Dendritic cell treated with granulocyte-macrophage colony-stimulating factor and Interleukin-4, amounts not matched to agents 40 ng/mL and 50 ng/mL, for 4 days (primary cell): Measurements from ENCODE around the gene MLH1.
A peak's percentile ranks its signal among the peaks of the same experiment; 100 is the strongest.
"Not testable (repeated sequence)": the region's sequence is repeated elsewhere in the genome, so short reads cannot be mapped to it uniquely, and the experiment has no call there.

Experiments used
- H3K27ac Mint-ChIP-seq: one replicate; pipeline ENCODE4 v1.8.0; 2022; ENCODE audit warnings: mild to moderate bottlenecking, mixed read lengths
- H3K27me3 Mint-ChIP-seq: one replicate; pipeline ENCODE4 v1.8.0; 2022; ENCODE audit warnings: mild to moderate bottlenecking, mixed read lengths
- H3K36me3 Mint-ChIP-seq: one replicate; pipeline ENCODE4 v1.8.0; 2022; ENCODE audit warnings: low read depth, mixed read lengths
- H3K4me1 Mint-ChIP-seq: one replicate; pipeline ENCODE4 v1.8.0; 2022; ENCODE audit warnings: low read depth, mixed read lengths
- H3K4me3 Mint-ChIP-seq: one replicate; pipeline ENCODE4 v1.8.0; 2022; ENCODE audit warnings: mild to moderate bottlenecking, moderate library complexity, mixed read lengths
- H3K9me3 Mint-ChIP-seq: one replicate; pipeline ENCODE4 v1.8.0; 2022; ENCODE audit warnings: mixed read lengths
- intact Hi-C: fragments of 100-400 bp; cut with micrococcal nuclease; formaldehyde crosslinking; loops from one replicate; pipeline ENCODE4 v1.15.0; 2022

MLH1 gene

DNA sequence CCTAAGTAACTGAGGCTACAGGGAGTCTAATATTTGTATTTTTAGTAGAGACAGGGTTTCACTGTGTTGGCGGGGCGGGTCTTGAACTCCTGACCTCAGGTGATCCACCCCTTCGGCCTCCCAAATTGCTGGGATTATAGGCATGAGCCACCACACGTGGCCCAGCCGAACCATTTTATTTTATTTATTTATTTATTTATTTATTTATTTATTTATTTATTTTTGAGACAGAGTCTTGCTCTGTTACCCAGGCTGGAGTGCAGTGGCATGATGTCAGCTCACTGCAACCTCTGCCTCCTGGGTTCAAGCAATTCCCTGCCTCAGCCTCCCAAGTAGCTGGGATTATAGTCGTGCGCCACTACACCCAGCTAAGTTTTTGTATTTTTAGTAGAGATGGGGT is 30.3 kb upstream of the MLH1 start:
- H3K36me3 Mint-ChIP-seq, intact Hi-C loops, H3K9me3 Mint-ChIP-seq, H3K27me3 Mint-ChIP-seq, H3K27ac Mint-ChIP-seq, H3K4me3 Mint-ChIP-seq: not testable (repeated sequence)
- H3K4me1 Mint-ChIP-seq, result peaks cover 20% of the 10 kb centered on the region

GRCh38 chr3:36964331-36964730 is 29.0 kb upstream of the MLH1 start:
- Mint-ChIP-seq H3K4me1 (peaks cover 20% of the 10 kb centered on the region), H3K9me3 (no peaks in the 10 kb centered on the region), H3K36me3 (no peaks in the 10 kb centered on the region), H3K27me3 (no peaks in the 10 kb centered on the region), H3K27ac (no peak overlapping the region), H3K4me3 (no peak overlapping the region)
- intact Hi-C loops, result no loop called here

GRCh38 chr3:36964817-36965216 is 28.5 kb upstream of the MLH1 start:
- no peak overlapping the region for H3K4me3 Mint-ChIP-seq
- H3K36me3 Mint-ChIP-seq, result no peaks in the 10 kb centered on the region
- intact Hi-C loops, result no loop called here
- no peaks in the 10 kb centered on the region for H3K27me3 Mint-ChIP-seq
- H3K9me3 Mint-ChIP-seq, result no peaks in the 10 kb centered on the region
- H3K27ac Mint-ChIP-seq, result no peak overlapping the region
- peaks cover 25% of the 10 kb centered on the region for H3K4me1 Mint-ChIP-seq

DNA sequence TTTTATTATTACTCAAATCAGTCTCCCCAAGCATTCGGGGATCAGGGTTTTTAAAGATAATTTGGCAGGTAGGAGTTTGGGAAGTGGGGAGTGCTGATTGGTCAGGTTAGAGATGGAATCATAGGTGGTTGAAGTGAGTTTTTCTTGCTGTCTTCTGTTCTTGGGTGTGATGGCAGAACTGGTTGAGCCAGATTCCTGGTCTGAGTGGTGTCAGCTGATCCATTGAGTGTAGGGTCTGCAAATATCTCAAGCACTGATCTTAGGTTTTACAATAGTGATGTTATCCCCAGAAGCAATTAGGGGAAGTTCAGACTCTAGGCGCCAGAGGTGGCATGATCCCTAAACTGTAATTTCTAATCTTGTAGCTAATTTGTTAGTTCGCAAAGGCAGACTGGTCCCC is 27.9 kb upstream of the MLH1 start:
- Mint-ChIP-seq H3K27me3 (no peaks in the 10 kb centered on the region), H3K4me3 (no peak overlapping the region), H3K27ac (no peak overlapping the region), H3K9me3 (no peaks in the 10 kb centered on the region), H3K4me1 (peaks cover 29% of the 10 kb centered on the region), H3K36me3 (no peaks in the 10 kb centered on the region)
- intact Hi-C loops, result no loop called here

- Mint-ChIP-seq H3K36me3 (no peaks in the 10 kb centered on the region), H3K27ac (peak overlapping the region; percentile 85), H3K4me3 (no peak overlapping the region), H3K27me3 (no peaks in the 10 kb centered on the region), H3K9me3 (no peaks in the 10 kb centered on the region), H3K4me1 (peaks cover 40% of the 10 kb centered on the region)
- intact Hi-C loops, result no loop called here
These were observed 24.2 kb upstream of the MLH1 start for GRCh38 chr3:36969085-36969484.

- intact Hi-C loops, result no loop called here
- Mint-ChIP-seq H3K9me3 (no peaks in the 10 kb centered on the region), H3K4me1 (peaks cover 35% of the 10 kb centered on the region), H3K27me3 (no peaks in the 10 kb centered on the region), H3K4me3 (peak overlapping the region; percentile 20), H3K36me3 (no peaks in the 10 kb centered on the region), H3K27ac (peak overlapping the region; percentile 85)
These were observed 23.5 kb upstream of the MLH1 start for GRCh38 chr3:36969540-36970432.

DNA sequence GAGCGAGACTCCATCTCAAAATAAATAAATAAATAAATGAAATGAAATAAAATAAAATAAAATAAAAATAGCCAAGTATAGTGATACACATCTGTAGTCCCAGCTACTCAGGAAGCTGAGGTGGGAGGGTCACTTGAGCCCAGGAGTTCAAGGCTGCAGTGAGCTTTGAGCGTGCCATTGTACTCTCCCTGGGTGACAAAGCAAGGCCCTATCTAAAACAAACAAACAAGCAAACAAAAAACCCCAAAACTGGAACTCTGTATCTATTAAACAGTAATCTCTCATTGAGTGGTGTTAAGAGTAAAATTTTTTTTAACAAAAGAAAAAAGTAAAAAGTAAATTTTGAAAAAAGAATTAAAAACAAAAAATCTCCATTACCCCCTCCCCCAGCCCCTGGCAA is 21.2 kb upstream of the MLH1 start:
- Mint-ChIP-seq H3K27me3 (no peaks in the 10 kb centered on the region), H3K4me1 (peaks cover 27% of the 10 kb centered on the region), H3K27ac (no peak overlapping the region), H3K4me3 (no peak overlapping the region), H3K9me3 (no peaks in the 10 kb centered on the region), H3K36me3 (peaks cover 9% of the 10 kb centered on the region)
- intact Hi-C loops, result no loop called here

- H3K36me3 Mint-ChIP-seq, result peaks cover 9% of the 10 kb centered on the region
- no peaks in the 10 kb centered on the region for H3K9me3 Mint-ChIP-seq
- H3K27ac Mint-ChIP-seq, result no peak overlapping the region
- intact Hi-C loops, result no loop called here
- H3K27me3 Mint-ChIP-seq, result no peaks in the 10 kb centered on the region
- peaks cover 31% of the 10 kb centered on the region for H3K4me1 Mint-ChIP-seq
- no peak overlapping the region for H3K4me3 Mint-ChIP-seq
These were observed 20.2 kb upstream of the MLH1 start for GRCh38 chr3:36973139-36973538.

- Mint-ChIP-seq H3K27ac (no peak overlapping the region), H3K4me3 (no peak overlapping the region), H3K9me3 (peaks cover 33% of the 10 kb centered on the region), H3K27me3 (no peaks in the 10 kb centered on the region), H3K36me3 (peaks cover 68% of the 10 kb centered on the region), H3K4me1 (peaks cover 5% of the 10 kb centered on the region)
- intact Hi-C loops, result no loop called here
These were observed 12.3 kb upstream of the MLH1 start for GRCh38 chr3:36981006-36981405.

DNA sequence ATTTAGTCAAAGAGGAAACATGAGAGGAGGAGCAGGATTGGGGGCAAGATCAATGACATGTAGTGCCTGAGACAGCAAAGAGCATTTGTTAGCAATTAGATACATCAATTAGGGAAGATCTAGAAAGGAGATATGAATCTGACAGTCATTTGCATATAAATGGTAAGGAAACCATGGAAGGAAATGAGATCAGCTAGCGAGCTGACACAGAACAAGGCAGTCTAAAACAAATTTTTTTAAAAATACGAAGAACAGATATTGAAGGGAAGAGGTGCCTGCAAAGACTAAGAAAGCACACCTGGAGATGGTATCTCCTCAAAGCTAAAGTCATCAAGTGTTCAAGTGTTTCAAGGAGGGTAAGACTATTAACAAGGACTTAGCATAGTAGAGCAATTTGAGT is 5.0 kb upstream of the MLH1 start:
- peaks cover 52% of the 10 kb centered on the region for H3K36me3 Mint-ChIP-seq
- H3K4me3 Mint-ChIP-seq, result peak overlapping the region; percentile 0
- peaks cover 19% of the 10 kb centered on the region for H3K4me1 Mint-ChIP-seq
- no peak overlapping the region for H3K27ac Mint-ChIP-seq
- no peaks in the 10 kb centered on the region for H3K9me3 Mint-ChIP-seq
- no peaks in the 10 kb centered on the region for H3K27me3 Mint-ChIP-seq
- intact Hi-C loops, result no loop called here

DNA sequence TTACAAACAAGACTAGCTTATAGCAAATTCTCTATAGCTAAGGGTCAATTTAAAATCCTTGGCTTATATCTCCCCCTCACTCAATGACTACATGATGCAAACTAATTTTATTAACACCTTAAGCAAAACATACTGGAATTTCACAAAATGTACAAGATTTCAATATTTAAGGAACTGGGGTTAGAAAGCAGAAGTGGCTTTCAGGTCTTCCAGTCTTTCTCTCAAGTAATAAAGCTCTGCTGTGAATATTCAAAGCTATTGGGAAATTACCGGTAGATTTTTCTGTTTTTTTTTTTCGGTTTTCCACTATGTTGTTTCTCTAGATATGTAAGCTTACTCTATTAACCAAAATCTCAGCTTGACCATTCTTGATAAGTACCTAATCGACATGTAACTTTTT is 4.3 kb upstream of the MLH1 start:
- intact Hi-C loops, result no loop called here
- peaks cover 46% of the 10 kb centered on the region for H3K36me3 Mint-ChIP-seq
- H3K9me3 Mint-ChIP-seq, result no peaks in the 10 kb centered on the region
- H3K4me1 Mint-ChIP-seq, result peaks cover 19% of the 10 kb centered on the region
- H3K27ac Mint-ChIP-seq, result no peak overlapping the region
- no peaks in the 10 kb centered on the region for H3K27me3 Mint-ChIP-seq
- peak overlapping the region; percentile 51 for H3K4me3 Mint-ChIP-seq

- H3K4me3 Mint-ChIP-seq, result peak overlapping the region; percentile 51
- no peak overlapping the region for H3K27ac Mint-ChIP-seq
- peaks cover 40% of the 10 kb centered on the region for H3K36me3 Mint-ChIP-seq
- no peaks in the 10 kb centered on the region for H3K9me3 Mint-ChIP-seq
- H3K4me1 Mint-ChIP-seq, result peaks cover 19% of the 10 kb centered on the region
- intact Hi-C loops, result no loop called here
- no peaks in the 10 kb centered on the region for H3K27me3 Mint-ChIP-seq
These were observed 3.8 kb upstream of the MLH1 start for GRCh38 chr3:36989568-36989967.

DNA sequence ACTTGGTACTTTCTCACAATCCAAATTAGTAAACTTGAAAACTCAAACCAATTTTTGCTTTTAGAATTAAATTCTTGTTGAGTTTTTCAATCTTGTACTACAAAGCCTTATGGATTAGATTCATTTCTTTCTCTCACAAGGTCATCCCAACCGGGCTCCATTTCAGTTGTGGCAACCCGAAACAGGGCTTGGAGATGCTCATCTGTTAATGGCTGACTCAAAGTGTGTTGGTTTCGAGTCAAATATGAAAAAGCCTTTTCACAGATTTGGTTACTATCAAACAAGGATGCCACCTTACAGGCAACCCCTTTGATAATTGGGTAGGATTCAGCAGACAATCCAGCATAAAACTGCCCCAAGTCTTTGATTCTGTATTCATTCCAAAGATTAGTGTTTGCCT is 2.2 kb upstream of the MLH1 start:
- Mint-ChIP-seq H3K4me1 (peaks cover 19% of the 10 kb centered on the region), H3K27ac (no peak overlapping the region), H3K27me3 (no peaks in the 10 kb centered on the region), H3K9me3 (no peaks in the 10 kb centered on the region), H3K36me3 (peaks cover 24% of the 10 kb centered on the region), H3K4me3 (no peak overlapping the region)
- intact Hi-C loops, result no loop called here

DNA sequence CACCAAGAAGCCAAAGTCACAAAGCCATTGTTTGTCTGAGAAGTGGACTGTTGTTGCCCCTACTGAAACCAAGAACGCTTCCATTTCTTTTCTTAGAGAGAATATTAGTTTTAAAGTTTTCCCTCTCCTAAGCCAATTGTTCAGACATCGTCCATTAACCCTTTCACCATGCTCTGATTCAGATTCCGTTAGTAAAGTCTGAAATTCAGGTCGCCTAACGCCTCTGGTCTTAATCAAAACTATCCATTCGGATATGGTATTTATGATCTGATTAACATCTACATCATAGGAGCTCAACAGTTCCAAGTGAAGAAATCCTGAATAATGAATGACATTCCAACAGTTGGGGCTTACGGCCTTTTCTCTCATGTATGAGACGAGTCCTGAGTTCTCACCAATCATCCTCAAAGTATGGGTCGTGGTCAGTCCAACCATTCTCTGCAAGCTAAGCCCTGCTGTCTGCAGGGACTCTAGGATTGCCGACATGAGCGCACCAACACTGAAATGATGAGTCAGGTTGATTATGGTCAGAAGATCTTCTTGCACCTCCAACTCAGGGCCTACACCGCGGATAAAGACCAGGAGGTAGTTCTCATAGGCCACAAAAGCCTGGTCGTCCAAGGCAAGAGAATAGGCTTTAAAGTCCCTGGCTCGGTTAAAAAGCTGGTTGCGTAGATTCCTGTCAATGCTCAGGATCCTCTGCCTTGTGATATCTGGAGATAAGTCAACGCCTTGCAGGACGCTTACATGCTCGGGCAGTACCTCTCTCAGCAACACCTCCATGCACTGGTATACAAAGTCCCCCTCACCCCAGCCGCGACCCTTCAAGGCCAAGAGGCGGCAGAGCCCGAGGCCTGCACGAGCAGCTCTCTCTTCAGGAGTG is 1.2 kb upstream of the MLH1 start:
- Mint-ChIP-seq H3K27me3 (no peaks in the 10 kb centered on the region), H3K4me3 (no peak overlapping the region), H3K36me3 (peaks cover 14% of the 10 kb centered on the region), H3K9me3 (no peaks in the 10 kb centered on the region), H3K4me1 (peaks cover 22% of the 10 kb centered on the region), H3K27ac (no peak overlapping the region)
- intact Hi-C loops, result no loop called here
